Stimulated activated naive CD8-positive, alpha-beta T cell treated with anti-CD3 and anti-CD28 coated beads, Interleukin-15, amount 100 ng/mL, for 72 hours (primary cell): Measurements from ENCODE around the gene SYMPK.

Source experiments
- ATAC-seq: fragments of 150-1000 bp; cut with Tn5 transposase; 2 replicates; pipeline ENCODE4 v1.10.0; 2021; ENCODE audit warnings: mild to moderate bottlenecking, moderate library complexity
- DNase-seq, 2 donors: peaks; one replicate each; pipeline ENCODE4 v3.0.0; 2021 to 2022
- H3K27ac Mint-ChIP-seq, 2 donors: one replicate each; pipeline ENCODE4 v1.8.0; 2022; ENCODE audit warnings: mild to moderate bottlenecking in 2 of 2, mixed read lengths in 2 of 2, moderate library complexity in 2 of 2
- H3K27me3 Mint-ChIP-seq: one replicate; pipeline ENCODE4 v1.8.0; 2022; ENCODE audit warnings: mixed read lengths
- H3K4me1 Mint-ChIP-seq: one replicate; pipeline ENCODE4 v1.8.0; 2022; ENCODE audit warnings: mild to moderate bottlenecking, mixed read lengths
- H3K4me3 Mint-ChIP-seq, 2 donors: one replicate each; pipeline ENCODE4 v1.8.0; 2022; ENCODE audit warnings: mild to moderate bottlenecking in 2 of 2, mixed read lengths in 2 of 2, moderate library complexity in 1 of 2
- H3K9me3 Mint-ChIP-seq, 2 donors: one replicate each; pipeline ENCODE4 v1.8.0; 2022; ENCODE audit warnings: mixed read lengths in 2 of 2

Gene SYMPK

GRCh38 chr19:45779231-45780145 is 83.5 kb downstream of the SYMPK start:
- H3K27me3 Mint-ChIP-seq, result peaks cover 72% of the 10 kb centered on the region
- peak overlapping the region; percentile 79 to 82 for H3K4me3 Mint-ChIP-seq
- peaks cover 23% of the 10 kb centered on the region for H3K4me1 Mint-ChIP-seq
- ATAC-seq, result peak; percentile 91
- H3K27ac Mint-ChIP-seq, result no peak overlapping the region
- no peaks in the 10 kb centered on the region for H3K9me3 Mint-ChIP-seq
- DNase-seq, result peak; percentile 91 to 92

DNA sequence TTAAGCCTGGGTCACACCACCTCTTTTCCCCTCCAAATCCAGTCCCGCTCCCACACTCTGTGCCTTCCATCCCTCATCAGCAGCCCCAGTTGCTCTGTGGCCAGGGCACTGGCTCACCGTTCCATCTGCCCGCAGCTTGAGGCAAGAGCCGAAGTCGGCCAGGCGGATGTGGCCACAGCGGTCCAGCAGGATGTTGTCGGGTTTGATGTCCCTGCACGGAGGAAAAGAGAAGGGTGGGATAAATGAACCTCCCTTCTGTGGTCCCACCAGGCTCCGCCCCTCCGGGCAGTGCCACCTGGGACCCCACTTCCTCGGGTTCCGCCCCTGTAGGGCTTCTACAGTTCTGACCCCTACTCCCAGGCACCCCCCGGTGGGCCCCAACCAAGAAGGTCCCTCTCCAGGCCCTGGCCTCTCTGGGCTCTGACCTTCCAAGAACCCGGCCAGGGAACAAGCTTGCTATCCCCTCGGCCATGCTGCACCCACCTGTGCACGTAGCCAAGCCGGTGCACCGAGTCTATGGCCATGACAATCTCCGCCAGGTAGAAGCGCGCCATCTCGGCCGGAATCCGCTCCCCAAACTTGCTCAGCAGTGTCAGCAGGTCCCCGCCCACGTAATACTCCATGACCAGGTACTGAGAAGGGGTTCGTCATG is 84.8 kb downstream of the SYMPK start:
- H3K4me3 Mint-ChIP-seq, result peak overlapping the region in 1 of 2 donors; percentile 82

GRCh38 chr19:45777395-45777961 is 85.5 kb downstream of the SYMPK start:
- no peak for ATAC-seq
- no peak overlapping the region for H3K27ac Mint-ChIP-seq
- no peaks in the 10 kb centered on the region for H3K9me3 Mint-ChIP-seq
- peaks cover 23% of the 10 kb centered on the region for H3K4me1 Mint-ChIP-seq
- no peak for DNase-seq
- no peak overlapping the region for H3K4me3 Mint-ChIP-seq
- peaks cover 67% of the 10 kb centered on the region for H3K27me3 Mint-ChIP-seq

More for the DNA sequence above, 84.8 kb downstream of the SYMPK start:
- H3K9me3 Mint-ChIP-seq, result no peaks in the 10 kb centered on the region
- DNase-seq (no peak), ATAC-seq (no peak)
- H3K4me1 Mint-ChIP-seq, result peaks cover 23% of the 10 kb centered on the region
- H3K27me3 Mint-ChIP-seq, result peaks cover 63% of the 10 kb centered on the region
- H3K27ac Mint-ChIP-seq, result no peak overlapping the region

- no peak for DNase-seq
- H3K27me3 Mint-ChIP-seq, result peaks cover 65% of the 10 kb centered on the region
- no peak overlapping the region for H3K27ac Mint-ChIP-seq
- no peak overlapping the region for H3K4me3 Mint-ChIP-seq
- no peak for ATAC-seq
- no peaks in the 10 kb centered on the region for H3K9me3 Mint-ChIP-seq
- H3K4me1 Mint-ChIP-seq, result peaks cover 32% of the 10 kb centered on the region
These were observed 88.2 kb downstream of the SYMPK start for GRCh38 chr19:45774765-45775164.

DNA sequence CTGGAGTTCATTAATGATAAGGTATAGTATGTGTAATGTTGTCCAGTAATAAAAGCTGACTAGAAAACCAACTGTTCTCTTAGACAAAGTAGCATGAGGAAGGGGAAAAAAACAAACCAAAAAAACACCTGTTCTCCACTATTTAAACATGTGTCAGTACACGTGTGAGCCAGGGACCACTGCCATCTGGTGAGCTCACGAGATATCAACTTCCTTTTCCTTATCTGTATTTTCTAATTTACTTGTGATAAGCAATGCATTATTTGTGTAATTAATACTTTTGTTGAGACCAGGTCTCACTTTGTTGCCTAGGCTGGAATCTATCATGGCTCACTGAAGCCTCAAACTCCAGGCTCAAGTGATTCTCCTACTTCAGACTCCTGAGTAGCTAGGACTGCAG is 89.6 kb downstream of the SYMPK start:
- ATAC-seq (no peak), DNase-seq (no peak)
- Mint-ChIP-seq H3K4me3 (no peak overlapping the region), H3K27ac (no peak overlapping the region), H3K9me3 (no peaks in the 10 kb centered on the region), H3K27me3 (peaks cover 51% of the 10 kb centered on the region), H3K4me1 (peaks cover 23% of the 10 kb centered on the region)

- no peak overlapping the region for H3K27ac Mint-ChIP-seq
- DNase-seq (no peak), ATAC-seq (no peak)
- H3K9me3 Mint-ChIP-seq, result no peaks in the 10 kb centered on the region
- H3K27me3 Mint-ChIP-seq, result peaks cover 49% of the 10 kb centered on the region
- no peak overlapping the region for H3K4me3 Mint-ChIP-seq
- peaks cover 24% of the 10 kb centered on the region for H3K4me1 Mint-ChIP-seq
These were observed 90.0 kb downstream of the SYMPK start for GRCh38 chr19:45772912-45773311.

DNA sequence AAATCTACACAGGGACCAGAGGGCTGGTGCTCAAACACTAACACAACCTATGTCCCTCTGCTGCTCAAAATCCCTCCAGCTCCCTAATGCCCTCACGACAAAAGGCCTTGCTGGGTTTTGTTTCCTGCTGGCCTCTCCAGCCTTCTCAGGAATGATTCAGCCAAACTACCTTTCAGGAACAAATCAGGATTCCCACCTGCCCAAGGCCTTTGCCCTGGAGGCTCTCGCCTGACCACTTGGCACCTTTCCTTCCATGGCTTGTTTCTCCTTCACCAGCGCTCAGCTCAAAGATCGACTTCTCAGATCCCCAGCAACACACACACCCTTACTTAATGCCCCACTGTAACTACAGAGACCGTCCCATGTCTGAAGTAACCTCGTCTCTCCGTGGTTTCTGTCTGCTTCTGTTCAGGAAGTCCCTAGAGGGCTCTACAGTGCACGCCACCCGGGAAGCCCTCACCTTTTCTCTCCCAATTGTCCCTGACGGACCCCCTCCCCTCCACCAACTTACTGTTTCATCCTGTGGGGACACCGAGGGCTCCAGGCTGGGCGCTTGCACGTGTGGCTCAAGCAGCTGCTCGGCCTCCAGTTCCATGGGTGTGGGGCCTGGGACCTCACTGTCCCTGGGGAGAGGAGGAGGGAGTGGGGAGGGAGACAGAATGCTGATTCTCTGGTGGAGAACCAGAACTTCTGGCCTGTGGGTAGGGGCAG is 90.7 kb downstream of the SYMPK start:
- H3K27me3 Mint-ChIP-seq, result peaks cover 49% of the 10 kb centered on the region
- H3K4me3 Mint-ChIP-seq, result no peak overlapping the region
- H3K27ac Mint-ChIP-seq, result no peak overlapping the region
- ATAC-seq (no peak), DNase-seq (no peak)
- H3K9me3 Mint-ChIP-seq, result no peaks in the 10 kb centered on the region
- peaks cover 30% of the 10 kb centered on the region for H3K4me1 Mint-ChIP-seq

GRCh38 chr19:45771311-45771933 is 91.5 kb downstream of the SYMPK start:
- DNase-seq, result no peak
- Mint-ChIP-seq H3K27ac (no peak overlapping the region), H3K4me1 (peaks cover 33% of the 10 kb centered on the region), H3K9me3 (no peaks in the 10 kb centered on the region), H3K4me3 (peak overlapping the region; percentile 12 to 37), H3K27me3 (peaks cover 47% of the 10 kb centered on the region)
- ATAC-seq, result no peak

DNA sequence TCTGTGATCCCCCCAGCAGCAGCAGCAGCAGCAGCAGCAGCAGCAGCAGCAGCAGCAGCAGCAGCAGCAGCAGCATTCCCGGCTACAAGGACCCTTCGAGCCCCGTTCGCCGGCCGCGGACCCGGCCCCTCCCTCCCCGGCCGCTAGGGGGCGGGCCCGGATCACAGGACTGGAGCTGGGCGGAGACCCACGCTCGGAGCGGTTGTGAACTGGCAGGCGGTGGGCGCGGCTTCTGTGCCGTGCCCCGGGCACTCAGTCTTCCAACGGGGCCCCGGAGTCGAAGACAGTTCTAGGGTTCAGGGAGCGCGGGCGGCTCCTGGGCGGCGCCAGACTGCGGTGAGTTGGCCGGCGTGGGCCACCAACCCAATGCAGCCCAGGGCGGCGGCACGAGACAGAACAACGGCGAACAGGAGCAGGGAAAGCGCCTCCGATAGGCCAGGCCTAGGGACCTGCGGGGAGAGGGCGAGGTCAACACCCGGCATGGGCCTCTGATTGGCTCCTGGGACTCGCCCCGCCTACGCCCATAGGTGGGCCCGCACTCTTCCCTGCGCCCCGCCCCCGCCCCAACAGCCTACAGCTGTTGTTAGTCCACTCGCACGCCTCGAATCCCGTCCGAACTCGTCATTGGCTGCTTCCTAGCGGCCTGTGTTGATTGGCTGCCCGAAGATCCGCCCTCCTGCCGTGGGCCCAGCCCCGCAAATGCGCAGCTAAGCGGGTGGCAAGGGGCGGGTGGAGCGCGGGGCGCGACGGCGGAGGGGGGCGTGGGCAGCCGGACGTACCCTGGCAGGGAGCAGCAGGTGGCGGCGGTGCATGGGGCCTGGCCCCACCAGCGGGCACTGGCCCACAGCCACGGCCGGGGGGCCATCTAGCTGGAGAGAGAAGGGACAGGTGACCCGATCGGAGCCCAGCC is 92.5 kb downstream of the SYMPK start:
- peak; percentile 80 for ATAC-seq
- Mint-ChIP-seq H3K4me1 (peaks cover 33% of the 10 kb centered on the region), H3K27me3 (peaks cover 55% of the 10 kb centered on the region), H3K27ac (peak overlapping the region; percentile 65 to 69), H3K9me3 (no peaks in the 10 kb centered on the region), H3K4me3 (peak overlapping the region; percentile 94 to 95)
- DNase-seq, result peak; percentile 90 to 92

GRCh38 chr19:45769821-45770191 is 93.1 kb downstream of the SYMPK start:
- DNase-seq, result peak; percentile 71 to 76
- Mint-ChIP-seq H3K27ac (no peak overlapping the region), H3K27me3 (peaks cover 62% of the 10 kb centered on the region), H3K4me3 (peak overlapping the region; percentile 94 to 95), H3K4me1 (peaks cover 33% of the 10 kb centered on the region), H3K9me3 (no peaks in the 10 kb centered on the region)
- ATAC-seq, result peak; percentile 56

DNA sequence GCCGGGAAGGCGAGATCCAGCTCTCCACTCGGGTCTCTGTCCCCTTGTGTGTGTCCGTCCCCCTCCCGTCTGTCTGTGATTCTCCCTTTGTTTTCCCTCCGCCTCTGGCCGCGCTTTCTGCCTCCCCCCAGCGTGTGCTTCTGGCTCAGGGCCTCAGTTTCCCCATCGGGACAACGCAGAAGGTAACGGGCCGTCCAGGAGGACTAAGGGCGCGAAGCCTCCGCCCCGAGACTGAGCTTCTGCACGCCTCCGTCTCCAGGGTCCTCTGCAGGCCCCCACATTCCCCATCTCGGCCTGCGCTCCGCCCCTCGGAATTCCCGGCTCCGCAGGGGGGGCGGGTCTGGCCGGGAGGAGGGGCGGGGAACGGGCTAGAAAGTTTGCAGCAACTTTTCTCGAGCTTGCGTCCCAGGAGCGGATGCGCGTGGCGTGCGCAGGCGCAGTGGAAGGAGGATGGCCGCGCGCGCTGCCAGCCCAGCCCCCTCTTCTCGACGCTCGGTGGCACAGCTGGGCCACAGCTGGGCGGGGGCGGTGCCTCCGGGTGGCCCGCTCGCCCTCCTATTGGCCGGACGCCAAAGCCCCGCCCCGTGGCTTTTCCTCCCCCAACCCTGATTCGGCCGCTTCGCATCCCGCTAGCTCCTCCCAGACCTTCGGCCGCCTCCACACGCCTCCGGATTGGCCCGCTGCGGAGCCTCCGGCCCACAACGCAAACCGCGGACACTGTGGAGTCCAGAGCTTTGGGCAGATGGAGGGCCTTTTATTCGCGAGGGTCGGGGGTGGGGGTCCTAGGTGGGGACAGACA is 93.8 kb downstream of the SYMPK start, which contains the start of gene SIX5:
Gene SIX5 (minus strand): TSS at position 269 of the 799 bp plus-strand sequence. CDS start 408 bp downstream, outside the sequence.
- Mint-ChIP-seq H3K27me3 (peaks cover 68% of the 10 kb centered on the region), H3K4me3 (peak within 1 kb of the TSS; percentile 94 to 95), H3K9me3 (no peaks in the 10 kb centered on the region), H3K27ac (peak within 1 kb of the TSS; percentile 65 to 86), H3K4me1 (peaks cover 33% of the 10 kb centered on the region)
- DNase-seq (peak; percentile 98 to 99), ATAC-seq (peak; percentile 74)

DNA sequence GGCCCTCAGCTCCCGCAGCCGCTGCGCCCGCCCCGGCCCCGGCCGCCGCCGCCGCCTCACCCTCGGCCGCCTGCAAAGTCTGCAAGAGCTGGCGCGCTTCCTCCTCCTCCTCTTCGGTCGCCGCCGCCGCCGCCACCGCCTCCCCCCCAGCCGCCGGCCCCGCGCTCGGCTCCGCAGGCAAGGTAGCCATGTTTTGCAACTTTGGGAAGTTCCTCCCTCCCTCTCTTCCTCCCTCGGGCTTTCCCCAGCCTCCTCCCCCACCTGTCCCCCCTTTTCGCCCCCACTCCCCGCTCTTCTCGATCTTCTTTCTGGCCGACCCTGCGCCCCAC is 94.3 kb downstream of the SYMPK start:
- peaks cover 33% of the 10 kb centered on the region for H3K4me1 Mint-ChIP-seq
- H3K27me3 Mint-ChIP-seq, result peaks cover 73% of the 10 kb centered on the region
- ATAC-seq (no peak), DNase-seq (peak in 1 of 2 donors; percentile 44)
- peak overlapping the region; percentile 94 to 95 for H3K4me3 Mint-ChIP-seq
- H3K27ac Mint-ChIP-seq, result peak overlapping the region; percentile 59 to 86
- H3K9me3 Mint-ChIP-seq, result no peaks in the 10 kb centered on the region

- no peak overlapping the region for H3K27ac Mint-ChIP-seq
- ATAC-seq (no peak), DNase-seq (peak; percentile 48 to 49)
- H3K27me3 Mint-ChIP-seq, result peaks cover 77% of the 10 kb centered on the region
- peak overlapping the region; percentile 71 to 84 for H3K4me3 Mint-ChIP-seq
- peaks cover 33% of the 10 kb centered on the region for H3K4me1 Mint-ChIP-seq
- no peaks in the 10 kb centered on the region for H3K9me3 Mint-ChIP-seq
These were observed 94.9 kb downstream of the SYMPK start for GRCh38 chr19:45767881-45768654.
